ENCODE measurements around the gene PTN.

- TF ChIP-seq CTCF (IDR thresholded peaks at IDR 0.05; ENCODE audit: low read length), result no peak
- TF ChIP-seq EZH2 (IDR thresholded peaks at IDR 0.05; ENCODE audit: borderline replicate concordance, low read length), result no peak
Observed at GRCh38 chr7:137373507-137373906, 30.0 kb upstream of the PTN start.
